GM12872 (cell line): ENCODE measurements around the gene IPO11.

Experiments
- TF ChIP-seq, protein P1 (sequence below): IDR thresholded peaks from 3 replicates; pipeline ENCODE4 v1.5.1; 2011; ENCODE audit warnings: low read depth, mild to moderate bottlenecking, low read length, moderate library complexity; ENCODE audit not compliant: insufficient read depth

The IPO11 gene

DNA sequence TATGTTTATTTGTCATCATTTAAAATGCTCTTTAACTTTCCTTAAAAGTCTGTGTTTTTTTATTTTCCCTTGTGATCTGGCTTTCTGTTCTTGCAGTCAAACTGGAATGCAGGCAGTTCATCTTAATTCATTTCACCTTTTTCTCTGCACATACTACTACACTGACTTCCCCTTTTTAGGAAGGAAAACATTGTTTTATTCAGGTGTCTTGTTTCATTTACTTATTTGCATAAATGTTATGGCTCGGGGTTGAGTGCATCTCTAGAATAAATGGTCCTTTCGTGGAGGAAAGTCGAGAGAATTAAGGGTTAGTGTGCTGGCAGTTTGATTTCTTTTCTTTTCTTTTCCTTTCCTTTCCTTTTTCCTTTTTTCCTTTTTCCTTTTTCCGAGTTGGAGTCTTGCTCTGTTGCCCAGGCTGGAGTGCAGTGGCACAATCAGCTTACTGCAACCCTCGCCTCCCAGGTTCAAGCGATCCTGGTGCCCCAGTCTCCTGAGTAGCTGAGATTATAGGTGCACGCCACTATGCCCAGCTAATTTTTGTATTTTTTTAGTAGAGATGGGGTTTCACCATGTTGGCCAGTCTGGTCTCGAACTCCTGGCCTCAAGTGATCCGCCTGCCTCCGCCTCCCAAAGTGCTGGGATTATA, 90.0 kb downstream of the IPO11 start:
- TF ChIP-seq, protein P1, sequence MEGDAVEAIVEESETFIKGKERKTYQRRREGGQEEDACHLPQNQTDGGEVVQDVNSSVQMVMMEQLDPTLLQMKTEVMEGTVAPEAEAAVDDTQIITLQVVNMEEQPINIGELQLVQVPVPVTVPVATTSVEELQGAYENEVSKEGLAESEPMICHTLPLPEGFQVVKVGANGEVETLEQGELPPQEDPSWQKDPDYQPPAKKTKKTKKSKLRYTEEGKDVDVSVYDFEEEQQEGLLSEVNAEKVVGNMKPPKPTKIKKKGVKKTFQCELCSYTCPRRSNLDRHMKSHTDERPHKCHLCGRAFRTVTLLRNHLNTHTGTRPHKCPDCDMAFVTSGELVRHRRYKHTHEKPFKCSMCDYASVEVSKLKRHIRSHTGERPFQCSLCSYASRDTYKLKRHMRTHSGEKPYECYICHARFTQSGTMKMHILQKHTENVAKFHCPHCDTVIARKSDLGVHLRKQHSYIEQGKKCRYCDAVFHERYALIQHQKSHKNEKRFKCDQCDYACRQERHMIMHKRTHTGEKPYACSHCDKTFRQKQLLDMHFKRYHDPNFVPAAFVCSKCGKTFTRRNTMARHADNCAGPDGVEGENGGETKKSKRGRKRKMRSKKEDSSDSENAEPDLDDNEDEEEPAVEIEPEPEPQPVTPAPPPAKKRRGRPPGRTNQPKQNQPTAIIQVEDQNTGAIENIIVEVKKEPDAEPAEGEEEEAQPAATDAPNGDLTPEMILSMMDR = no peak

DNA sequence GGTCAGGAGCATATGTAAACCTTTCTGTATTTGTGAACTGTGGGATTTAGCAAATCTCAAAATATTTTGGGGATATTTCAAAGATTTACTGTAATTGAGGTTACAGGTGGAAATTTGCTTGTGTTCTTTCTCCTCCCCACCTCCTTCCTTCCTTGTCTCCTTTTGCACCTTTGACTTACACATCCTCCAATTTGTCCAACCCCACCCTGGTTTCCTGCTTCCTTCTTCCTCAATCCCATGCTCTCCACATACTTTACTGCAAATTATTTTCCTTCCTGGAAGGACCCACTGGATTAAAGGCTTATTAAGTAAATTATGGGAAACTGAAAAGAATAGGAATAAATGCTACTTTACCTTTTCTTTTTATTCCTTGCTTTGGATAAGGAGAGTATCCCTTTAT, 91.6 kb downstream of the IPO11 start:
- TF ChIP-seq, protein P1 = no peak

DNA sequence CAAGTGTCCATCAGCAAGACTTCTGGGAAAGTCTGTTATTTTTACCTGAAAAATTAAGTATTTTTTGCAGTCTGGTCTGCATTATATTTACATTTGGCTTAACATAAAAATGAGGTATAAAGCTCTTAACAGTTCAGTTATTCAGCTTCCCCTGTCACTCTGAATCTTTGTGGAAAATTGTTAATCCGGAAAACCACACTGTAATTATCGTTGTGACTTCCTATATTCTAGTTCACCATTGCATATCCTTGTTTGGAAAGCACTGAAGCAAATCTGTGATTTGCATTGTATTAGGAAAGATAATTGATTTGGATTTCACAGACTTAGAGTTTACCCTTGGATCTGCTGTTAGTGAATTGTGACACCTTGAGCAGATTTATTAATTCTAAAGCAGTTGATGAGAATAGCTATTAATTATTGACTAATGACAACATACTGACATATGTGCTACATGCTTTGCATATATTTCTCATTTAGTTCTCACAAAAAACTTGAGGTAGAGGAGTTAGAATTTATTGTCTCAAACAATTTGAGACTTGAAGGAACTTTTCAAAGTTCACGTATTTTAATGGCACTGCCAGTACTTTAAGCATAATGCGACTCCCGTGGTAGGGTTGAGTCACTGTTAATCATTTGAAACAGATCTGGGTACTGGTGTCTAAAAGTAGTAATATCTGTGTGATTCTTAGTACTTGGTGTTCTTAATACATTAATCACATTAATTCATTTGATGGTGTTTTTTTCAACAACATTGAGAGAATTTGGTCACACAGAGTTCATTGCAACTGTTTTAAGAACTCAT, 94.3 kb downstream of the IPO11 start:
- TF ChIP-seq, protein P1 = no peak

DNA sequence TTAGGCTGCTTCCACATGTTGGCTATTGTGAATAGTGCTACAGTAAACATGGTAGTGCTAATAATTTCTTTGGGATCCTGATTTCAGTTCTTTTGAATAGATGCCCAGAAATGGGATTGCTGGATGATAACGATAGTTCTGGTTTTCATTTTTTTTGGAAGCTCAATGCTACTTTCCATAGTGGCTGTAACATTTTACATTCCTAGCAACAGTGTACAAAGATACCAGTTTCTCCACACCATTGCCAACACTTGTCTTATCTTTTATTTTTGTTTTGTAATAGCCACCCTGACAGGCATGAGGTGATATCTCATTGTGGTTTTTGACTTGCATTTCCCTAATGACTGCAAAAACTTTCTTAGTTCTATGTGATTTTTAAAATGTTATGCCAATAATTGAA, 97.2 kb downstream of the IPO11 start:
- TF ChIP-seq, protein P1 = no peak

DNA sequence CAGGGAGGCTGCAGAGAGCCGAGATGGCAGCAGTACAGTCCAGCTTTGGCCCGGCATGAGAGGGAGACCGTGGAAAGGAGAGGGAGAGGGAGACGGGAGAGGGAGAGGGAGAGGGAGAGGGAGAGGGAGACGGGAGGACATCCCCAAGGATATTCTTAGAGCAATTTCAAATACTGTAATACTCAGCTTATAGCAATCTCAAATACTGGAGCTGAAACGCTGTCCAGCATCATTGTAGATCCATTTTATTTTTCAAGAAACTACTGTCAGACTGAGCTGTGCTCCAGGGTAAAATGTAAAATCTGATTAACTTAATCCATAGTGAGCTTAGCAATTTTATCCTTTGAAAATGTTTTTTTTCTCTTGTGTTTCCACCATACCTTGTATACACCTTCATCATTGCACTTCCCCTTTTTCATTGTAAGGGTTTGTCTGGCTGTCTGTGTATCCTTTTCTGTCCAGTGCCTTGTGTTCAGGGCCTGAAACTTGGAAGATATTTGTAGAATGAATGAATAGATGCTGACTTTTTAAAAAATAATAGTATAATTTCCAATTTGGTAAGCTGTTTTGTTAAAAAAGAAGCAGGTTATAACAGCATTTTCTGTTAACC, 102.1 kb downstream of the IPO11 start:
- TF ChIP-seq, protein P1 = no peak

DNA sequence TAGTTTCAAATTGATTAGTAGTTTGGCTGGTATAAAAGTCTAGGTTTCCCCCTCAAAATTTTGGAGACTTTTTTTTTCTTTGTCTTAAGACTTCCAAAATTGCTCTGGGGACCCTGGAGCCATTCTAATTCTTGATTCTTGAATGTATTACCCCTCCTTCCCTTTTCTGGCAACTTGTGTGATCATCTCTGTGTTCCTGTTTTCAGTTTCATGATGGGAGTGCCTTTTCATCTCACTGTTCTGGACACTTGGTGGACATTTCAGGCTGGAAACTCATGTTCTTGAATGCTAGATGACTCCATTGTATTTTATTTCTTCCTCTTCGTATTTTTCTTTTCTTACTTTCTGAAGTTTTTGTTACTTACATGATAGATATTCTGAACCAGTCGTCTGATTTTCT, 108.8 kb downstream of the IPO11 start:
- TF ChIP-seq, protein P1 = no peak

DNA sequence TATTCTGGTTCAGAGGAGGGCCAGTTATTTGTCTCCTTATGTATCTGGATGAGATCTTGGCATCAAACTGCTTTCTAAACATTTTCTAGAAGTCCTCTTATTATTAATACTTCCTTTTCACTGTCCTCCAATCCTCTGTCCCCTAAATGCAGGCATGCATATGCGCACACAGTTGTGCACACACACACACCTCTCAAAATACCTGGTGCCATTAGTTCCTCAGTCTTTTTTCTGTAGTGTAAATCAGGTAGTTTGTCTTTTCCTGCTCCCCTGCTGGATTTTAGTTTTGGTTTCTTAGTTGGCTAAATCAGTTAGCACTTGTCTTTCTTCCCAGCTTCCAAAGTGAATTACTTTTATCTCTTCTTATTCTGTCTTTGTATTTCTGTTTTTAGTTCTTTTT, 110.2 kb downstream of the IPO11 start:
- TF ChIP-seq, protein P1 = no peak
